Measurements from ENCODE around the gene TM4SF18. TPM values are rescaled to one million over a fixed set of nuclear protein-coding genes. Genes with fewer than 3 reads are reported as not detected.

The TM4SF18 gene
- total RNA-seq, 1 experiment from 2014 or later, result not detected

- peaks cover 5% of the 10 kb centered on the region for H3K4me1 Mint-ChIP-seq (ENCODE audit: insufficient read depth, unreplicated experiment)
- DNase-seq (ENCODE audit: unreplicated experiment), result no peak
- CTCF ChIA-PET, result interaction anchor here (2.6 kb wide), 1 partner anchor 140 kb away, joined by 12 read pairs; the partner anchor contains the start of gene HPS3
Observed at GRCh38 chr3:149270180-149270579, 63.3 kb downstream of the TM4SF18 start.

DNA sequence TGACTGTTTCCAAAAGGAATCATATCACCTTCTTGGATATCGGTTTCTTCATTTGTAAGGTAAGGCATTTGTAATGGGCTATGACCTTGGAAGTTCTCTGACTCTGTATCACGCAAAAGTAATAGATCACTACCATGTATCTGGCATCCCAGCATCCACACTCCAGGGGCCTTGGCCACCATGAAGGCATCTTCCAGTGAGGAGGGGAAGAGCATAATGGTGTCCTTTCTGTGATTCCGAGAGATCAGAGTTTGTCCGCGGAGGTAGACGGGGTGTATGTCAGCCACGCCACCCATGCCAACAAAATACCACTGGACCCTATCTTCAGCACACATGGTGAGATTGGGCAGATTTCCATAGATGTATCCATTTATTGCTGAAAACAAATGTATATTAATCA, 63.7 kb downstream of the TM4SF18 start:
- no peaks in the 10 kb centered on the region for H3K9me3 Mint-ChIP-seq (ENCODE audit: unreplicated experiment)
- DNase-seq (ENCODE audit: unreplicated experiment), result no peak
- no peak overlapping the region for H3K4me3 Mint-ChIP-seq (ENCODE audit: unreplicated experiment)
- peaks cover 5% of the 10 kb centered on the region for H3K4me1 Mint-ChIP-seq (ENCODE audit: insufficient read depth, unreplicated experiment)
- ChIA-PET CTCF (interaction anchor here (0.6 to 0.9 kb wide), 2 partner anchors 14 to 154 kb away, joined by 3 to 5 read pairs; no protein-coding TSS in a partner anchor), POLR2A (no interaction called here)
- no peaks in the 10 kb centered on the region for H3K36me3 Mint-ChIP-seq (ENCODE audit: insufficient read depth, unreplicated experiment)
- H3K27me3 Mint-ChIP-seq (ENCODE audit: insufficient read depth, unreplicated experiment), result no peaks in the 10 kb centered on the region
- BruUV-seq (replicated peaks), result no TSS peak
- intact Hi-C loops (cut with micrococcal nuclease), result no loop called here
- TF ChIP-seq, protein P1, sequence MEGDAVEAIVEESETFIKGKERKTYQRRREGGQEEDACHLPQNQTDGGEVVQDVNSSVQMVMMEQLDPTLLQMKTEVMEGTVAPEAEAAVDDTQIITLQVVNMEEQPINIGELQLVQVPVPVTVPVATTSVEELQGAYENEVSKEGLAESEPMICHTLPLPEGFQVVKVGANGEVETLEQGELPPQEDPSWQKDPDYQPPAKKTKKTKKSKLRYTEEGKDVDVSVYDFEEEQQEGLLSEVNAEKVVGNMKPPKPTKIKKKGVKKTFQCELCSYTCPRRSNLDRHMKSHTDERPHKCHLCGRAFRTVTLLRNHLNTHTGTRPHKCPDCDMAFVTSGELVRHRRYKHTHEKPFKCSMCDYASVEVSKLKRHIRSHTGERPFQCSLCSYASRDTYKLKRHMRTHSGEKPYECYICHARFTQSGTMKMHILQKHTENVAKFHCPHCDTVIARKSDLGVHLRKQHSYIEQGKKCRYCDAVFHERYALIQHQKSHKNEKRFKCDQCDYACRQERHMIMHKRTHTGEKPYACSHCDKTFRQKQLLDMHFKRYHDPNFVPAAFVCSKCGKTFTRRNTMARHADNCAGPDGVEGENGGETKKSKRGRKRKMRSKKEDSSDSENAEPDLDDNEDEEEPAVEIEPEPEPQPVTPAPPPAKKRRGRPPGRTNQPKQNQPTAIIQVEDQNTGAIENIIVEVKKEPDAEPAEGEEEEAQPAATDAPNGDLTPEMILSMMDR (IDR thresholded peaks at IDR 0.05; ENCODE audit: unreplicated experiment), result no peak
- H3K27ac Mint-ChIP-seq (ENCODE audit: low read depth, unreplicated experiment), result no peak overlapping the region

More at GRCh38 chr3:149270180-149270579, 63.3 kb downstream of the TM4SF18 start:
- H3K27ac Mint-ChIP-seq (ENCODE audit: low read depth, unreplicated experiment), result no peak overlapping the region
- intact Hi-C loops (cut with micrococcal nuclease), result no loop called here
- H3K9me3 Mint-ChIP-seq (ENCODE audit: unreplicated experiment), result no peaks in the 10 kb centered on the region
- H3K36me3 Mint-ChIP-seq (ENCODE audit: insufficient read depth, unreplicated experiment), result no peaks in the 10 kb centered on the region
- H3K4me3 Mint-ChIP-seq (ENCODE audit: unreplicated experiment), result no peak overlapping the region
- no TSS peak for BruUV-seq (replicated peaks)
- H3K27me3 Mint-ChIP-seq (ENCODE audit: insufficient read depth, unreplicated experiment), result no peaks in the 10 kb centered on the region
- POLR2A ChIA-PET, result interaction anchor here (0.8 kb wide), 1 partner anchor 90 kb away, joined by 3 read pairs; no protein-coding TSS in a partner anchor
- TF ChIP-seq, protein P1 (IDR thresholded peaks at IDR 0.05; ENCODE audit: unreplicated experiment), result no peak

Other genes with a start within 250 kb of the TM4SF18 start
- gene HLTF, start 247.1 kb downstream of the TM4SF18 start, total RNA-seq (2022), result 21.9 TPM in 2 replicates
- 7.7 and 11.1 TPM in 2 replicates for gene HPS3, start 204.0 kb downstream of the TM4SF18 start, total RNA-seq (2022)
- 0.37 TPM in 1 of 2 replicates, not detected in the other for gene CP, start 111.8 kb downstream of the TM4SF18 start, total RNA-seq (2022)
- gene TM4SF1, start 44.0 kb upstream of the TM4SF18 start, total RNA-seq (2022), result 20.1 and 27.7 TPM in 2 replicates
- not detected in 2 replicates for gene TM4SF4, start 141.1 kb upstream of the TM4SF18 start, total RNA-seq (2022)

Data from MCF 10A (cell line).